Raji (cell line): ENCODE data around the gene XAB2.

ENCODE experiments used
- POLR2A ChIP-seq: IDR thresholded peaks from 2 replicates; pipeline ENCODE4 v1.6.1; 2011; ENCODE audit warnings: low read depth, low read length, control low read depth; ENCODE audit not compliant: insufficient read depth

The XAB2 gene

GRCh38 chr19:7596211-7596937 lies 33.0 kb downstream of the XAB2 start:
- no peak for TF ChIP-seq POLR2A

DNA sequence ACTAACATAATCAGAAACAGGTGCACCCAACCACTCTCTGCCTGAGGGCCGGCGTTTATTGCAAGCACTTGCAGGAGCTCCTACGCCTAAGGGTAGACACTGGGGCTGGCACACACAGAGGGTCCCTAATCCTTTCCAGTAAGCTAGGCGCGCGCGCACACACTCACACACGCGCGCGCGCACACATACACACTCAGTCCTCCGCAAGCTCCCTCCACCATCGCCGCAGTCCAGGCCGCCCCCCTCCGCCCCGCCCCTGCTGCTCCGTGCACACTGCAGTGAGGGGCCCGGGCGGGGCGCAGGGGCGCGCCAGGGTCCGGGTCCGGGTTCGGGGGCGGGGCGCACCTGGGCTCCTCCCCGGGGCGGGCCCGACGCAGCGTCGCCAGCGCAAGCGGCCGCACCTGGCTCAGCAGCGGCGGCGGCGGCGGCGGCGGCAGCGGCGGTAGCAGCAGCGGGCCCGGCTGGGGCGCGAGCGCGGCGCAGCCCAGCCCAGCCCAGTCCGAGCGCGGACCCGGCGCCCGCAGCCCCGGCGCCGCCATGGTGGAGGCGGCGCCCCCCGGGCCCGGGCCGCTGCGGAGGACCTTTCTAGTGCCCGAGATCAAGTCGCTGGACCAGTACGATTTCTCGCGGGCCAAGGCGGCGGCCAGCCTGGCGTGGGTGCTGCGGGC lies 33.7 kb downstream of the XAB2 start, which contains the start of gene CAMSAP3:
Gene CAMSAP3 (plus strand): TSS at position 398 of the 668 bp plus-strand sequence. CDS start 140 bp downstream, at position 538.
- TF ChIP-seq POLR2A, result no peak

- no peak for TF ChIP-seq POLR2A
Measured at GRCh38 chr19:7590256-7590655, 39.1 kb downstream of the XAB2 start.

GRCh38 chr19:7589822-7590221 lies 39.5 kb downstream of the XAB2 start:
- TF ChIP-seq POLR2A, result no peak

- no peak for TF ChIP-seq POLR2A
Measured at GRCh38 chr19:7582446-7582845, 46.9 kb downstream of the XAB2 start.

DNA sequence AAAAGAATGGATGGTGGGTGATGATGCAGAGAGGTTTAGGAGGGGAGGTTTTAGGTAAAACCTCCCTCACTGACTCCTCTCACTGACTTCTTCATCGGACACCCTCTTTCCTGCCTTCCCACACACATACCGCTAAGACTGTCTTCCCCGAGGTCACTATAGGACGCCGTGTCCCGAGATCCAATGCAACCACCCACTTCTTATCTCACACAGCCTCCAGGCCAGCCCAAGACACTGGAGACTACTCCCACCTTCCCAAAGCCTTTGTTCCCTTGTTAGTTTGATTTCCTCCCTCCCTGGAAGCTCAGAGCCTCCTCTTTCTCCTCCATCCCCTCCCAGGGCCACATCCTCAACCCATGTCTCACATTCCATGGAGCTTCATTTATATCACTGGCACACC lies 50.2 kb downstream of the XAB2 start:
- TF ChIP-seq POLR2A, result no peak

DNA sequence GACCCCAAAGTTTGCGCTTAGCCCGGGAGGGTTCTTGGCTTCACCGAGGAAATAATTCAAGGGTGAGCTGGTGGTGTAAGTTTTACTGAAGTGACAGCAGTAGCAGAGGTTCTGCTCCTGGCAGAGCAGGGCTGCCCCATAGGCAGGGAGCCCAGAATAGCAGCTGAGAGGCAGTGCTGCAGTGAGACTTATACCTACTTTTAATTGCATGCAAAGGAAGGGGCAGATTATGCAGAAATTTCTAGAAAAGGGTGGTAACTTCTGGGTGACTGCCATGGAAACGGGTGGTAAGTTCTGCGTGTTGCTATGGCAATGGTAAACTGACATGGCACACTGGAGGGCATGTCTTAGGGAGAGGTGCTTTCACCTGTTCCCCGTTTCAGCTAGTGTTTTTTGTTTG lies 51.2 kb downstream of the XAB2 start:
- no peak for TF ChIP-seq POLR2A

DNA sequence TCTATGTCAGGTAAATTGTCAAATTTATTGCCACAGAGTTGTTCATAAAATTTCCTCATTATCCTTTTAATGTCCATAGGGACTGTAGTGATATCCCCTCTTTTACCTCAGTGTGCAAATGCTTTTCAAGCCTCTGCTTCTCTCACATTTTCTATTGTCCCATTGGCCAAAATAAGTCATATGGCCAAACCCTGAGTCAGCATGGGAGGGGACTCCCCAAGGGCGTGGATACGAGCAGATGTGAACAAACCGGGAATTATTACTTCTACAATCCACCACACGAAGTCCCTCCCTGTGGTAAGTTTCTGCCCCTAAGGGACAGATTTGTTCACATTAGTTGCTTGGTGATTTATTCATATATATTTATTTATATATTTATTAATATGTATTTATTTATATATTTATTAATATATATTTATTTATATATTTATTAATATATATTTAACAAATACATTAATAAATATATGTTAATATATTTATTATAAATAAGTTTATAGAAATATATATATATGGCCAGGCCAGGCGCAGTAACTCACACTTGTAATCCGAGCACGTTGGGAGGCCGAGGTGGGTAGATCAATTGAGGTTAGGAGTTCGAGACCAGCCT lies 53.8 kb downstream of the XAB2 start:
- TF ChIP-seq POLR2A, result no peak

GRCh38 chr19:7570761-7571160 lies 58.6 kb downstream of the XAB2 start:
- no peak for TF ChIP-seq POLR2A
